SK-N-SH (cell line): ENCODE results near the gene CD209.

Experiments
- CTCF ChIP-seq: fragments of 200-600 bp; sonication (generic); IDR thresholded peaks from 2 replicates; pipeline ENCODE4 v1.6.1; 2017; ENCODE audit warnings: antibody characterized with exemption, mild to moderate bottlenecking, moderate library complexity
- EP300 ChIP-seq, 2 experiments: IDR thresholded peaks; 2 replicates each; pipeline versions ENCODE4 v1.4.0 to v1.6.1; 2012; ENCODE audit warnings: borderline replicate concordance in 1 of 2, low read depth in 1 of 2, low read length in 1 of 2
- JUND ChIP-seq: IDR thresholded peaks from 2 replicates; pipeline ENCODE4 v1.4.0; 2012
- NRF1 ChIP-seq: IDR thresholded peaks from 2 replicates; pipeline ENCODE4 v1.6.1; 2012; ENCODE audit warnings: low read depth, mild to moderate bottlenecking, low read length
- SMC3 ChIP-seq: IDR thresholded peaks from 2 replicates; pipeline ENCODE4 v1.6.1; 2012; ENCODE audit warnings: low read depth, low read length, improper control_type of control experiment

DNA sequence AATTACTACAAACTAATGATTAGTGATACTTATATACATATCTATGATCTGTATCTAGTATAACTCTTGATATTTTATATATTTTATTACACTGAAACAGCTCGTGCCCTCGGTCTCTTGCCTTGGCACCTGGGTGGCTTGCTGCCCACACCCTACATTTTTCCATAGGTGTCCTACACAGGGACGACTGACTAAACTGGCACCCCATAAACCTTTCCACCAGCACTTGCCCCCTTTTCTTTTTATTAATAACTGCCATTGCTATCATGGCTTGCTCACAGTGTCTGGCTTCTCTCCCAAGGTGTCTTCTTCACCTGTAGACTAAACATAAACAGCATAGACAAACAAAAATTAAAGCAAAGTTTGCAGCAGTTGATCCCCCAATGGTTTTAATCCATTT, 46.2 kb upstream of the CD209 start:
- TF ChIP-seq SMC3, result no peak
- no peak for TF ChIP-seq JUND
- TF ChIP-seq NRF1, result no peak
- TF ChIP-seq EP300 (IDR thresholded peaks at IDR 0.05; ENCODE audit: borderline replicate concordance in 1 of 2, low read depth in 1 of 2, low read length in 1 of 2), result no peak
- no peak for TF ChIP-seq CTCF
